GM18951 (cell line): ENCODE data around the gene SLC7A6OS.

ENCODE experiments used
- POLR2A ChIP-seq: IDR thresholded peaks from 4 replicates; pipeline ENCODE4 v1.6.1; 2011; ENCODE audit warnings: mild to moderate bottlenecking; ENCODE audit not compliant: insufficient read length, insufficient read depth; ENCODE audit errors: extremely low read depth
- in situ Hi-C: fragments of 300-500 bp; cut with MboI; formaldehyde crosslinking; loops from one replicate; pipeline ENCODE4 v1.12.0; 2022; ENCODE audit warnings: low sequenced_read_pairs, mixed read lengths, inconsistent platforms; ENCODE audit not compliant: unreplicated experiment

SLC7A6OS gene

DNA sequence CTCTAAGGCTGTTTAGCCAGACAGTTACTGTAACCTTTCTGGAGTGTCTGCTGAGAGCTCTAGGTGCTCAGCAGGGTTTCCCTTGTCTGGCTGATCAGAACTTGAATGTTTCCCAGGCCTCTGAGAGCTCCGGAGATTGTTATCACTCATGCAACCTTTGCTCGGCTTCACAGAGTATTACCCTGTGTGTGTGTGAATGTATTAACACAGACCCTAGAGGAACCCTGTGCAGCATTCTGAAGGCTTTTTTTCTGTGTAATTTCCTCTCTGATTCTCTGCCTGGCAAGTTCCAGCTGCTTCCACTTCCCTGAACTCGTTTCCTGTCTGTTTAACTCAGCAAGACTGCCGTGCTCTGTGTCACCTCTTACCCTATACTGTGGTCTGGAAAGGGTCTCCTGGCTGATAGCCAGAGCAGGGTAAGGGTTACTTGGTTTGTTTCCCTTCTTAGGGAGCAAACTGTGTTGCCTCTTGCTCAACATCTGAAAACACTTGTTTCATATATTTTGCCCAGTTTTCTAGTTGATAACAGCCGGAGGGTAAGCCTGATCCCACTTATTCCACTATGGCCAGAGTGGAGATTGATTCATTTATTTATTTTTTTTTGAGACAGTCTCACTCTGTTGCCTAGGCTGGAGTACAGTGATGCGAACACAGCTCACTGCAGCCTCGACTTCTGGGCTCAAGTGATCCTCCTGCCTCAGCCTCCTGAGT lies 21.8 kb upstream of the SLC7A6OS start:
- no peak for TF ChIP-seq POLR2A
- in situ Hi-C loops, result loop anchor here (5.0 kb wide), 1 partner anchor 70 kb away; the partner anchor contains the start of gene SLC7A6

DNA sequence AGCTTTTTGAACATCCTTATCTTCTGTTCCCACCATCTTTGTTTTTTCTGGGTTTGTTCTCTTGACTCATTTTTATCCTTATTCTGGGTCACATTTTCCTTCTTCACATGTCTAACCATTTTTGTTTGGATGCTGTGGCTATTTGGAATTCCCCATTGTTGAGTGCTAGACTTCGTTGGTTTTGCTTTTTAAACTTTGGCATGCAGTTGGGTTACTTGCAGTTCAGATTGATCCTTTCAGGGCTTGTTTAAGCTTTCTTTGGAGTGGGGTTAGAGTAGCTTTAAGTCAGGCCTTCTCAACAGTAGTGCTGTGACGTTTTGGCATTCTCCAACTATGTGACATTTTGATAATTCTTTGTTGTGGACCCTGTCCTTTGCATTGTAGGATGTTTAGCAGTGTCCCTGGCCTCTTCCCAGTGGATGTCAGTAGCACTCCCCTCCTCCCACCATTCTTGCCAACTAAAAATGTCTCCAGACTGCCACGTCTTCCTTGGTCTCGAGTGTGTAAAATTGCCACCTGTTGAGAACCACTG lies 21.2 kb upstream of the SLC7A6OS start:
- no peak for TF ChIP-seq POLR2A
- in situ Hi-C loops, result loop anchor here (5.0 kb wide), 1 partner anchor 70 kb away; the partner anchor contains the start of gene SLC7A6

DNA sequence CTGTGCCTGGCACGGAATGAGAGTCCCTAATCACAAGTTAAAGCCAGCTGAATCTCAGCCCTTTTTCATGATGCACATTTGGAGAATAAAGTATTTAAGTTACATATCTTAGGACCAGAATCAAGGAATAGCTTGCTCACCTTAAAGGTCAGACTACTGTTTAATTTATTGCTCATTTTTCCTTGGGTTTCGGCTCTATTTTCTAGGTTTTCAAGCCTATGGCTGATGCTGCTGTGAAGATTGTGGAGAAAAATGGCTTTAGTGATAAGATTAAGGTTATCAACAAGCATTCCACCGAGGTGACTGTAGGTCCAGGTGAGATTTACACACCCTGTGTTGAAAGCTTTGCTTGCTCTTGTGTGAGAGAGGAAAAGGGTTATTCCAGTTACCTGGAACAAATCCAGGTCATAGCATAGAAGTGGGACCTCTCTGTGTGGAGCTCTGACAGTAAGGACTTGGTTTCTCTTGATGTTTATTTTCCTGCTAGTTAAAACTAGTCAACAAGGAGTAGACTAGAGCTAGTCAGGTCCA lies 18.2 kb upstream of the SLC7A6OS start:
- no peak for TF ChIP-seq POLR2A
- in situ Hi-C loops, result no loop called here

DNA sequence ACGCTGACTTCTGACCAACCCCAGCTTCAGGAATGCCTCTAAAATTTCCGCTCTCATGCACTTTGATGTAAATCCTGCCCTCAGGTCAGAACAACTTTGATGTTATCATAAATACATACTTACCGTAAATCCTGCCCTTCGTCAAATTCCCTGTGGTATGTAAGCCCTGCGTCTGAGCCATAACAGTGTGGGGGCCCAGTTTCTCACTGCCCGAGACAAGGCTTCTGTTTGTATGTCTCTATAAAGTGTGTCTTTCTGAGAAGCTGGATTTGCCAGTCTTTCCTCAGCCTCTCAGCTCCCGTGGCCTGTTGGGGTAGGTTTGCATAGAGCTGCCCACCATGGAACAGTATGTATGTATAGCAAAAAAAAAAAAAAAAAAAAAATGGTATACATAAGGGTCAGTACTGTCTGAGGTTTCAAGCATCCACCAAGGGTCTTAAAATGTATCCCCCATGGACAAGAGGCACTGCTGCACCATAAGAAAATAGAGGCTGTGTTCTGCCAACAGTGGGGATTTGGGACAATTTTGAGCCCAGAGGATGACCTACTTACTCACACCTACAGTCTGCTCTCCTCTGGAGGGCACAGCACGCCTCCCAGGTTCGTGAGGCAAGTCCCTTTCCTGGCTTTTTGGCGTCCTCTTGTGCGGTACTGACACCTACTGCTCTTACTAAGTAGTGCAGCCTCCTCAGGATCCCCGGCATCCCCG lies 17.6 kb upstream of the SLC7A6OS start:
- in situ Hi-C loops, result no loop called here
- TF ChIP-seq POLR2A, result no peak

DNA sequence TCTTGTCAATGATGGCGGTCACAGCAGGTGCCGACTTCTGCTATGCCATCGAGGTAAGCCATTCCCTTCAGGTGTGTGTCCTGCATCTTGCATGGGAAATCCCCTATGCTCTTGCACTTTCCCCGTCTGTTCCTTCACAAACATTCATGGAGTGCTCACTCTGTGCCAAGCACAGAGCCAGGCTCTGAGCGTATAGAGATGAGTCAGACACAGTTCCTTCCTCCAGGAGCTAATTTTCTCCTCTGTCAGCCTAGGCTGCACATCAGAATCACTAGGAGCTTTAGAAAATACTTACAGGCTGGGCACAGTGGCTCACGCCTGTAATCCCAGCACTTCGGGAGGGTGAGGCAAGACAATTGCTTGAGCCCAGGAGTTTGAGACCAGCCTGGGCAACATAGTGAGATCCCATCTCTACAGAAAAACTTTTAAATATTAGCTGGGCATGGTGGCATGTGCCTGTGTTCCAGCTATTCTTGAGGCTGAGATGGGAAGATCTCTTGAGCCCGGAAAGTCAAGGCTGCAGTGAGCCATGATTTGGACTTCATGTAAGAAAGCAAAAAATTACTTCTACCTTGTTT lies 14.1 kb upstream of the SLC7A6OS start:
- no peak for TF ChIP-seq POLR2A
- in situ Hi-C loops, result no loop called here

DNA sequence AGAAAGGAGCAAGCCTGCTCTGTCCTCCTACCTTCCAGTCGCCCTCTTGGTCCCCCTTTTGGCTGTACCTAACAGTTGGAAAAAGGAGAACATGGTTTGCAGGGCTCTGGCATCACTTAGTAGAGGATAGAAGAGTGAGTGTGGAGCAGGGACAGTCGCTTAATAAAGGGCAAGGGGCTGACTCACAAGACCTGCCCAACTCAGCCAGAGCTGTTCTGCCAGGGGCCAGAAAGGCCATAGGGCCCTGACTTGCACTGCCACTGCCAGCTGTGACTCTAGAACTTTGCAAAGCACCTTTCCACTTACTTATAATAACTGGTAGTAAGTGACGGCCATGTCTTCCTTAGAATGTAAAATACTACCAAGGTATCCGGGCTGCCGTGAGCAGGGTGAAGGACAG lies 13.6 kb upstream of the SLC7A6OS start:
- in situ Hi-C loops, result no loop called here
- no peak for TF ChIP-seq POLR2A

DNA sequence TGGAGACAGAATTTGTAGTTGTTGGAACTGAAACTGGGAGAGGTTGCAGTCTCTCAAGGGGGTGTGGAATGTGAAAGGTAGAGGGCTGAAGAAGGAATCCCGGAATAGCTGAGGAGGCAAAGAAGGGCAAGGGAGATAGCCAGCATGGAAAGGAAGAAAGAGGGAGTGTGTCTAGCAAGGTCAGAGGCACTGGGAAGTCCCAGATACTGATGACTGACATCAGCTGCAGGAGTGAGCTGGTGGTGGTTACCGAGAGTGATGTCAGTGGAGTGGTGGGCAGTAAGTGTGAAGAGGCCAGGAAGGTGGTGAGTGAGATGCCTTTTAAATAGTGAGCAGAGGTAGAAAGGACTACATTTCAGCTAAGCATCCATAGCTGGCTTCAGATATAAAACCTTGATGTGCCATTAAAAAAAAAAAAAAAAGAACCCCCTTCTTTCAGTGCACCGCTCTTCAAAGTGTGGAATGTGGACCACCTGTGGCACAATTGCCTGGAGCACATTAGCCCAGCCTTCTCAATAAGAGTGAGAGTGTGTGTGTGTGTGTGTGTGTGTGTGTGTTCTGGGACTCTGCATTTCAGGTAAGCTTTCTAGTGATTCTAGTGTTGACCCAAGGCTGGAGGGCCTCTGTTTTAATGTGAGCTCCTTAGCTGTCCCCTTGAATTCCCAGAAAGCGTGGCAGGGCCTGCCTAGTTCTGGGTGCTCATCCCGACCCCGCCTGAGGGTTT lies 8.6 kb upstream of the SLC7A6OS start:
- in situ Hi-C loops, result no loop called here
- TF ChIP-seq POLR2A, result no peak

DNA sequence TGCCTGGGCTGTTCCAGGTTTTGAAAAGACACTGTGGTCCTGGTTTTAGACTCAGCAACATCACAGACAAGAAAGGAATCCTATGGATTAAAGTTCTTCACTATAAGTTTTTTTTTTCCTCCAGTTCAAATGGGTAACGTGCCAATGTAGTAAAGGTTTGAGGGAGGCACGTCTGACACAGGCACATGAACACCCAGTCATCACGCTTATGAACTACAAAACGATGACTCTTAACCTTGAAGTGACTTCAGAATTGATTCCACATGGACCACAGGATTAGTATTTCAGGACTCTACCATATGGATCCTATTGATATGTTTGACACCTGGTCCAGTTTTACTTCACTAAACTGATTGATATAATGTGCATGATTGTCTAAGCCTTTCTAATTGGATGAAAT lies 2.4 kb upstream of the SLC7A6OS start:
- in situ Hi-C loops, result no loop called here
- TF ChIP-seq POLR2A, result no peak

DNA sequence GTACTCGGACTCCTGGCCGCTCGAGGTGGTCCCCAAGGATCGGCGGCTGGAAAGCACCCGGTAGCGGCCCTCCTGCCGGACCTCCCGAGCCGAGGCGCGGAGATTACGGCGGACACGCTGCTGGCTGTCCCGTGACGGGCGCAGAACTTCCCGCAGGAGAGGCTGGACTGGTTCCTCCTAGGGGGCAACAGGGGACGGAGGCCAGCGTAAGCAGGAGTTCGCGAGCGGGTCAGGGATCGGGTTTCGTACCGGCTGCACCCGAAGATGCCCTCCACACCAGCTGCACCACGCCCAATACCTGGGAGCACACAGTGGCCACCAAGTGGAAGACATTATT lies 341 bp downstream of the SLC7A6OS start:
- in situ Hi-C loops, result no loop called here
- TF ChIP-seq POLR2A, result no peak

DNA sequence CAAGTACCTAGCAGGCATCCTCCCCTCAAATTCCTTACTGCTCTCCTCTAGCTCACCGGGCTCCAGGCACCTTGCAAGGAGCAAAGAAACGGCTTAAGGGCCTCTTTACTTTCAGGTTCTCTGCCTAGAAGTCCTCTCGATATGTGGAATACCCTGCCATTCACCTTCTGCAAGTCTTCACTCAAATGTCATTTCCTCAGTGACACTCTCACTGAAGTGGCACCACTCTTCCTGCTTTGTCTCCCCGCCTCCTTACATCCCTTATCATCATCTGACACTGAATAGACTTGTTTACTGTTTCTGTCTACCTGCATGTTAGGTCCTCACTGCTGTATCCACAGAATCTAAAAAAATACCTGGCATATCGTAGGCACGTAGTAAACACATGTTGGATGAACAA lies 947 bp downstream of the SLC7A6OS start:
- TF ChIP-seq POLR2A, result no peak
- in situ Hi-C loops, result no loop called here

DNA sequence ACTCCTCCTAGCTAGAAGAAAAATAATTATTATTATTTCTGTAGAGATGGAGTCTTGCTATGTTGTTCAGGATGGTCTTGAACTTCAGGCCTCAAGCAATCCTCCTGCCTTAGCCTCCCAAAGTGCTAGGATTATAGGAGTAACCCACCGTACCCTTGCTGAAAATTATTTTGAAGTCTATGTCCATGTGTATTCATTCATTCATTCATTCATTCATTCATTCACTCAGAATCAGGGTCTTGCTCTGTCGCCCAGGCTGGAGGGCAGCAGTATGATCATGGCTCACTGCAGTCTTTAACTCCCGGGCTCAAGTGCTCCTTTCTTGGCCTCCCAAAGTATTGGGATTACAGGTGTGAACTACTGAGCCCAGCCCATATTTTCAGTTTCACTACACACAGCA lies 4.1 kb downstream of the SLC7A6OS start:
- TF ChIP-seq POLR2A, result no peak
- in situ Hi-C loops, result no loop called here

DNA sequence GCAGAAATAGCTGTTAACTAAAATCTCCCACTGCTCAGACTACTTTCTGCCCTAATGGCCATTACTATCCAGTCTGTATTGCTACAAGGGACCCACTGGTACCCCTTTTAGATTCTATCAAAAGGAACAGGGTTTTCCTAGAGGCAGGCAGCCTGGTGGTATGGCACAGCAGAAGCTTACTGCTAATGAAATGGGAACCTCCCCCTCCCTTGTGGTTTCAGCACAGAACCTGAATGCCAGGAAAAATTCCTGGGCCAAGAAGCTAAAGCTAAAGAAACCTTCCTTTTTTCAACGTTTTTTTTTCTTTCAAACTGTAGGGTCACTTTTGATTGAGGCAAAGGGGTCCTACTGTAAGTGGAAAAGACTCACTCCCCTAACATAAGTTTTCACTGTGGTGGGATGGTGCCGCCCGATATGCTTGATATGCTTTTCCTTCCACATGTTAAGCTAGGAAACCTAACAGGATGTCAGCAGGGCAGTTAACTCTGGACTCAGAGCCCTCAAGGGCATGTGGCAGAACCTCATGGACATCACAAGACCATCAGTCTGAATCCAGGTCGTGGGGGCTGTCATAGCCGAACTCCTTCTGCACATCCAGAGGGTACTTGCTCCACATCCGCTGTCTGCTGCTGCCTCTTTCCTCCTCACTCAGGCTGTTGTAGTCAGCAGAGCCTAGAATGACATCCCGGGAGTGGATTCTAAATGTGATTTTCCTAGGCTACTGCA lies 9.8 kb downstream of the SLC7A6OS start:
- no peak for TF ChIP-seq POLR2A
- in situ Hi-C loops, result no loop called here
